Trophoblast cell (in vitro differentiated cells and primary cell): Measurements from ENCODE around the gene ARL16.
"Not testable (repeated sequence)": the region's sequence is repeated elsewhere in the genome, so short reads cannot be mapped to it uniquely, and the experiment has no call there.

ENCODE experiments used
- DNase-seq, 2 donors: peaks; one replicate each; pipeline ENCODE4 v3.0.0-alpha.2; 2016
- H2AFZ ChIP-seq: 2 replicates; pipeline ENCODE4 v1.6.1; 2013; ENCODE audit warnings: low read length, moderate library complexity, mild to moderate bottlenecking; ENCODE audit not compliant: insufficient read depth, poor library complexity
- H2AK5ac ChIP-seq: 2 replicates; pipeline ENCODE4 v1.6.1; 2013; ENCODE audit warnings: mild to moderate bottlenecking, low read length
- H2BK120ac ChIP-seq: 2 replicates; pipeline ENCODE4 v1.6.1; 2013; ENCODE audit warnings: low read length, mild to moderate bottlenecking, moderate library complexity; ENCODE audit not compliant: insufficient read depth, poor library complexity
- H2BK12ac ChIP-seq: 2 replicates; pipeline ENCODE4 v1.6.1; 2013; ENCODE audit warnings: mild to moderate bottlenecking, low read length, moderate library complexity
- H2BK5ac ChIP-seq: 2 replicates; pipeline ENCODE4 v1.6.1; 2013; ENCODE audit warnings: low read length, low read depth, moderate library complexity, mild to moderate bottlenecking; ENCODE audit not compliant: poor library complexity
- H3K14ac ChIP-seq: 2 replicates; pipeline ENCODE4 v1.6.1; 2013; ENCODE audit warnings: mild to moderate bottlenecking, low read length
- H3K18ac ChIP-seq: 2 replicates; pipeline ENCODE4 v1.6.1; 2013; ENCODE audit warnings: mild to moderate bottlenecking, low read length
- H3K23ac ChIP-seq: 2 replicates; pipeline ENCODE4 v1.6.1; 2013; ENCODE audit warnings: low read length
- H3K27ac ChIP-seq: 2 replicates; pipeline ENCODE4 v1.5.1; 2013; ENCODE audit warnings: low read depth, mild to moderate bottlenecking, inconsistent platforms, low read length, moderate library complexity
- H3K27me3 ChIP-seq: 2 replicates; pipeline ENCODE4 v1.6.1; 2013; ENCODE audit warnings: inconsistent platforms, mild to moderate bottlenecking, low read length, moderate library complexity; ENCODE audit not compliant: insufficient read depth
- H3K36me3 ChIP-seq, 2 experiments: 1 replicate in 1 of 2; 2 replicates in 1 of 2; pipeline ENCODE4 v1.6.1; 2013; ENCODE audit warnings: low read length in 2 of 2, mild to moderate bottlenecking in 2 of 2, moderate library complexity in 1 of 2; ENCODE audit not compliant: insufficient read depth in 2 of 2, control insufficient read depth in 1 of 2
- H3K4ac ChIP-seq: 2 replicates; pipeline ENCODE4 v1.6.1; 2013; ENCODE audit warnings: low read depth, mild to moderate bottlenecking, low read length, moderate library complexity
- H3K4me1 ChIP-seq, 2 experiments: 1 replicate in 1 of 2; 2 replicates in 1 of 2; pipeline ENCODE4 v1.6.1; 2013; ENCODE audit warnings: low read length in 2 of 2, mild to moderate bottlenecking in 2 of 2, moderate library complexity in 1 of 2; ENCODE audit not compliant: insufficient read depth in 2 of 2, control insufficient read depth in 1 of 2
- H3K4me2 ChIP-seq: 2 replicates; pipeline ENCODE4 v1.6.1; 2013; ENCODE audit warnings: inconsistent platforms, mild to moderate bottlenecking, low read length, moderate library complexity
- H3K4me3 ChIP-seq: 2 replicates; pipeline ENCODE4 v1.5.1; 2013; ENCODE audit warnings: mild to moderate bottlenecking, low read depth, low read length, inconsistent platforms
- H3K79me1 ChIP-seq: one replicate; pipeline ENCODE4 v1.6.1; 2013; ENCODE audit warnings: low read length
- H3K79me2 ChIP-seq: 2 replicates; pipeline ENCODE4 v1.6.1; 2013; ENCODE audit warnings: low read length, mild to moderate bottlenecking; ENCODE audit not compliant: control insufficient read depth, insufficient read depth, poor library complexity
- H3K9ac ChIP-seq: 2 replicates; pipeline ENCODE4 v1.6.1; 2013; ENCODE audit warnings: mild to moderate bottlenecking, low read length
- H3K9me3 ChIP-seq: 2 replicates; pipeline ENCODE4 v1.6.1; 2013; ENCODE audit warnings: low read depth, mild to moderate bottlenecking, control low read depth, inconsistent platforms, low read length; ENCODE audit not compliant: insufficient read depth
- H4K12ac ChIP-seq: 2 replicates; pipeline ENCODE4 v1.6.1; 2013; ENCODE audit warnings: low read depth, mild to moderate bottlenecking, low read length, moderate library complexity
- H4K8ac ChIP-seq: 2 replicates; pipeline ENCODE4 v1.6.1; 2013; ENCODE audit warnings: low read depth, mild to moderate bottlenecking, low read length, moderate library complexity
- H4K91ac ChIP-seq: one replicate; pipeline ENCODE4 v1.6.1; 2013; ENCODE audit warnings: low read depth, mild to moderate bottlenecking, low read length, moderate library complexity
- WGBS: extraction: QIAGEN DNeasy Blood & Tissue Kit; methylation state at CpG from one replicate; pipeline ENCODE4 v1.1.7; 2013; ENCODE audit warnings: missing lambda C conversion rate; ENCODE audit not compliant: insufficient read length, insufficient coverage; ENCODE audit errors: extremely low coverage; 5-methylcytosine and 5-hydroxymethylcytosine counted together

Gene ARL16

DNA sequence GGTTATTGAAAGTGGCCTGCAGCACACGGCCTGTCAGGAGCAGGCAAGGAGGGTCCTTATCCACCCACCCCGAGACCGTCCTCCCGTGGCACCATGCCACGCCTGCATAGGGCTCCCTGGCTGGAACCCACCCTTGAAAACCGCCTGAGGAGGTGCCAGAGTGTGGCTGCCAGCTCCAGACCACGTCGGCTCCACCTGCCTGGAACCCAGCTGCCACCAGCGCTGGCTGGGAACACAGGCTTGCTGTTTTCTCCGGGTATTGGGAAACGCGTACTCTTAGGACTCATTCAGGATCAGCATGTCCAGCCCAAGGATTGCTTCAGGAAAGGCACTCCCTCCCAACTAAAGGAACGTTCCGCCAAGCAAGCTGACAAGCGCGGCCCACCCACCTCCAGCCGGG, 6.7 kb downstream of the ARL16 start:
- H2BK5ac ChIP-seq = no peak overlapping the region
- no peaks in the 10 kb centered on the region for H3K27me3 ChIP-seq
- no peak overlapping the region for H3K4me2 ChIP-seq
- no peak overlapping the region for H3K4ac ChIP-seq
- H4K8ac ChIP-seq = no peak overlapping the region
- no peak overlapping the region for H4K12ac ChIP-seq
- H3K36me3 ChIP-seq = peaks cover 35 to 43% of the 10 kb centered on the region in 2 experiments
- no peak overlapping the region for H3K14ac ChIP-seq
- no peaks in the 10 kb centered on the region for H3K4me1 ChIP-seq
- H3K9me3 ChIP-seq = peaks cover 1% of the 10 kb centered on the region
- H3K4me3 ChIP-seq = no peak overlapping the region
- H2AFZ ChIP-seq = no peak overlapping the region
- H3K79me1 ChIP-seq = no peaks in the 10 kb centered on the region
- no peak overlapping the region for H3K18ac ChIP-seq
- no peaks in the 10 kb centered on the region for H3K79me2 ChIP-seq
- no peak overlapping the region for H3K23ac ChIP-seq
- H2BK120ac ChIP-seq = no peak overlapping the region
- no peak overlapping the region for H2BK12ac ChIP-seq
- H3K9ac ChIP-seq = no peak overlapping the region
- no peak overlapping the region for H2AK5ac ChIP-seq
- H4K91ac ChIP-seq = no peak overlapping the region
- H3K27ac ChIP-seq = no peak overlapping the region
- no CpG with 5 or more reads among the region's 17 CpGs for WGBS
- no peak for DNase-seq

GRCh38 chr17:81675515-81676221, 7.9 kb downstream of the ARL16 start:
- H3K9ac ChIP-seq, H3K27ac ChIP-seq, H4K8ac ChIP-seq, H3K14ac ChIP-seq, H3K23ac ChIP-seq, H3K4me3 ChIP-seq, H2AFZ ChIP-seq, H3K4me2 ChIP-seq, H2BK5ac ChIP-seq, H3K79me1 ChIP-seq, H3K9me3 ChIP-seq, H3K18ac ChIP-seq, H3K79me2 ChIP-seq, H3K4me1 ChIP-seq, H3K4ac ChIP-seq, H2AK5ac ChIP-seq, H4K91ac ChIP-seq, H2BK12ac ChIP-seq, H2BK120ac ChIP-seq, H4K12ac ChIP-seq, H3K27me3 ChIP-seq: not testable (repeated sequence)
- H3K36me3 ChIP-seq = peaks cover 37 to 44% of the 10 kb centered on the region in 2 experiments
- no CpG with 5 or more reads among the region's 18 CpGs for WGBS
- peak in 1 of 2 donors; percentile 45 for DNase-seq

- Histone ChIP-seq H3K9me3 (peaks cover 4% of the 10 kb centered on the region), H2BK120ac (no peak overlapping the region), H3K4ac (no peak overlapping the region), H3K23ac (no peak overlapping the region), H4K12ac (peak overlapping the region; percentile 40), H2AFZ (no peak overlapping the region), H4K91ac (no peak overlapping the region), H3K79me1 (no peaks in the 10 kb centered on the region), H3K14ac (no peak overlapping the region), H2AK5ac (no peak overlapping the region), H2BK12ac (no peak overlapping the region), H3K4me3 (no peak overlapping the region), H3K4me1 (no peaks in the 10 kb centered on the region), H3K36me3 (peaks cover 50 to 54% of the 10 kb centered on the region in 2 experiments), H3K27ac (no peak overlapping the region), H3K18ac (no peak overlapping the region), H3K4me2 (no peak overlapping the region), H2BK5ac (no peak overlapping the region), H3K9ac (no peak overlapping the region), H4K8ac (no peak overlapping the region), H3K27me3 (no peaks in the 10 kb centered on the region), H3K79me2 (no peaks in the 10 kb centered on the region)
- no peak for DNase-seq
- no CpG with 5 or more reads among the region's 18 CpGs for WGBS
These were observed 9.9 kb downstream of the ARL16 start for GRCh38 chr17:81673561-81674258.

GRCh38 chr17:81672954-81673353, 10.6 kb downstream of the ARL16 start:
- Histone ChIP-seq H3K23ac (no peak overlapping the region), H3K27me3 (no peaks in the 10 kb centered on the region), H2BK5ac (no peak overlapping the region), H2BK12ac (no peak overlapping the region), H3K4me2 (no peak overlapping the region), H2AK5ac (no peak overlapping the region), H3K4ac (no peak overlapping the region), H3K18ac (no peak overlapping the region), H3K9ac (no peak overlapping the region), H4K12ac (no peak overlapping the region), H3K27ac (no peak overlapping the region), H4K91ac (no peak overlapping the region), H3K14ac (no peak overlapping the region), H3K79me1 (no peaks in the 10 kb centered on the region), H3K79me2 (no peaks in the 10 kb centered on the region), H3K4me1 (peaks cover 0 to 2% of the 10 kb centered on the region in 2 experiments), H3K36me3 (peaks cover 54 to 59% of the 10 kb centered on the region in 2 experiments), H4K8ac (no peak overlapping the region), H3K4me3 (no peak overlapping the region), H2BK120ac (no peak overlapping the region), H3K9me3 (peaks cover 4% of the 10 kb centered on the region), H2AFZ (no peak overlapping the region)
- WGBS = no CpG with 5 or more reads among the region's 16 CpGs
- no peak for DNase-seq
